NCI-H446 (cell line): ENCODE results near the gene CDH9.
"Not testable (repeated sequence)": the region's sequence is repeated elsewhere in the genome, so short reads cannot be mapped to it uniquely, and the experiment has no call there.

Experiments used
- DNase-seq, 2 experiments: peaks; one replicate each; lab custom pipeline; 2025; lab: John Stamatoyannopoulos, UW

Gene CDH9

DNA sequence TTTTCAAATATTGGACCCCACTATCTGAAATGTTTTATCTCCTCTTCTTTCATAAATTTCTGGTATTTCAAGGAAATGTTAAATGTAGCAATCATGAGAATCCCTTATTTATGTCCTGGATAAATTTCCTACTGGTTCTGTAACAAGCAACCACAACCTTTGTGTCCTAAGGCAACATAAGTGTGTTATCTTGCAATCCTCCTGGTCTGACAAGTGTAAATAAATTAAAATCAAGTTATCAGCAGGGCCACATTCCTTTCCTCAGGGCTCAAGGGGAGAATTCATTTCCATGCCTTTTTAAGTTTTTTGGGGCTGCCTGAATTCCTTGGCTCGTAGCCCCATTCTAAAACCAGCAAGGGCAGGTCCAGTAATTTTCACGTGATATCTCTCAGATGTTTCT lies 83.2 kb downstream of the CDH9 start:
- DNase-seq, result no peak

GRCh38 chr5:26948921-26949320 lies 89.5 kb downstream of the CDH9 start:
- DNase-seq, result no peak

DNA sequence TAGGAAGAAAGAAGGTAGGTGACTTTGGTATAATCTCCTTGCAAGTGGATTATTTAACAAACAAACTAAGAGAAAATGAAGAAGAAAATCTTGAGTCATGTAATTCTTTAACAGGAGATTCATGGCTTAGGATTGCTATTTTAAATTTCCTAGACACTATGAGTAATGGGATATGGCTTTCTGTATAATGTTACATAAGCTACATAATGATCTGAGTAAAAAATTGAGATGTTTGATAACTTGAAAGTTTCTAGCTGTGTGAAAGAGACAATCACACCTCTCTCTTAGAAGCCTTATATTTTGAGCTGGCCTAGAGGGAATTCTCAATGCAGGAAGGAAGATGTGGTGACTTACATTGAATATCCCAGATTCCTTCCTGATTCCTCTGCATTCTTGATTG lies 92.5 kb downstream of the CDH9 start:
- DNase-seq, result no peak

DNA sequence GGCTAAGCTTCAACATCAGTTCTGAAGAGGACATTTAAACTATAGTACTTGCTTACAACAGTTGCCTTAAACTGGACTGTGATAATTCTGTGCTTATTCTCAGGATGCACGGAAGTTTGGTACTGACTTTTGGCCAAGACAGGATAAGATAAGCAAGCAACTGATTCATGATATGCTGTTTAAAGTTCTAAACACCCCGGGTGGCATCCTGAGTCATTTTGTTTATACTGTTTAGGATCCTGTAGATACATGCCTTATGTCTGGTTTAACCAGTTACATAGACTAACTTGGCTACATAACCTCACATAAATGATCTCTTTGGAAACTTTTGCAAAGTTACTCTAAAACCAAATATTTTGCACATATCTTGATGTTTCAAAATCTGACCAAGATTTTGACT lies 95.9 kb downstream of the CDH9 start:
- no peak for DNase-seq

- DNase-seq, result peak in 1 of 2 experiments; percentile 39
Observed at GRCh38 chr5:26940994-26941393, 97.4 kb downstream of the CDH9 start.

DNA sequence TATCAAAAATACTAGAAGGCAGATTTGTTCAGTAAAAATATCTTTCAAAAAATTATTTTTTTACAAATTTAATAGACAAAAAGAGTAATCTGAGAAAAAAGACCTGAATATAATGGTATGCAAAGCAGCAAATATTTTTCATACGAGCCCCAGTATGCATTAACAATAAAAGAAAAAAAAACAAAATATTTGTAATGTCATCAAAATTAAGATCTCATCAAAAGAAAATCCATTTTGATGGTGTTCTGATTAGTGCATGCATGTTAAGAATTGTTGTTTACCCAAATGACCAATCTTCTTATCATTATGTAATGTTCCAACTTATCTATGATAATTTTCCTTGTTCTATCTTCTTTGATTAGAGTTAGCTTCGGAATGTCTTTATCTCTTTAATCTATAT lies 106.1 kb downstream of the CDH9 start:
- DNase-seq, result no peak

DNA sequence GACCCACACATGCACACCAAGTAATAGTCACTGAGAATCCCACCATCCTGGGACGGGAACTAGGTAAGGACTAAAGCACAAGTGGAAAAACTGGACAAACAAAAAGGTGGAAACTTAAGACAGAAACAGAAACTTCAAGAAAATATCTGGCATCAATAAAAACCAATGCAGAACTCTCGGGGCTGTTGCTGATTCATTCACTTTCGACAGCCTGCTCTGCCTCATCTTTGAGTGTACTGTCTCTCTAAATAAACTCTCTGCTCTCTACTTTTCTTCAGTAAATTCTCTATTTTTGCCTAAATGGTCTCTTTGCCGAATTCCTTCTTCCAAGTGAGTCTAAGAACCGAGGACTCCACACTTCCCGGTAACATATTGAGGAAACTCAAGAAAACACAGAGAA lies 116.9 kb downstream of the CDH9 start:
- no peak for DNase-seq

DNA sequence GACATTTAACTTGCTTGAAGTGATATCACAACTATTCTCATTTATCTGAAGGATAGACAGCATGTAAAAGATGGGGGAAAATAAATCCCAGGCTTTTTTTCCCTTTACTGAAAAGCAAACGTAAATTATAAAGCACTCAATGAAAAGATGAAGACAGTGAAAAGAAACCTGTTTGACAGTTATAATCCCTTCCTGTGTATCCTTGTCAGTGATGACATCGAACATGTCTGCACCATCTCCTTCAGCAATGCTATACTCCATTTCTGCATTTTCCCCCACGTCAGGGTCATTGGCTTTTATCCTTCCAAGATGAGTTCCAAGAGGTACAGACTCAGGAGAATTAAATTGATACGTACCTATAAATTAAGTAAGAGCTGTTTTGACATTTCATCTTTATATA lies 134.9 kb downstream of the CDH9 start:
- DNase-seq, result no peak

DNA sequence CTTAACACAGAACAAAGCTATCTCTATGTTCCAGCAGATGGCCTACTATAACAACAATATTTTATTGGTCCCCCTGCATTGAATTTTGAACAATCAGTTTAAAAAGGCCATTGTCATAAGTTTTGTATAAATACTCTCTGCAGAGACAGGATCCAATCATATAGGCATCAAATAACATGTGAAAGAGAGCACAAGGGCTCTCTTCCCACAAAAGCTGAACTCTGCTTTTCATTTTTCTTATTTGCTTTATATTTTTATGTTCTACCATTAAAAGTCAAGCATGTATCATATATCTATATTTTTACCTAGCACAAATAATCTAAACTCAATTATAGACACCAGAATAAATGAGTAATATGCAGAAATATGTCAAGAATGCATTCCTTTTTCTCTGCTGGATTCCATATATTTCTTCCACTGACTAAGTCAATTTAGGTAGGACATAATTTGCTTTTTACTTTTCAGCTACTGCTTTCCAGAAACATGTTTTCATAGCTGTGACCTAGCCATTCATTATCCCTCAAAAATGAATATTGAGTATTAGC lies 143.6 kb downstream of the CDH9 start:
- peak in 1 of 2 experiments; percentile 31 for DNase-seq

DNA sequence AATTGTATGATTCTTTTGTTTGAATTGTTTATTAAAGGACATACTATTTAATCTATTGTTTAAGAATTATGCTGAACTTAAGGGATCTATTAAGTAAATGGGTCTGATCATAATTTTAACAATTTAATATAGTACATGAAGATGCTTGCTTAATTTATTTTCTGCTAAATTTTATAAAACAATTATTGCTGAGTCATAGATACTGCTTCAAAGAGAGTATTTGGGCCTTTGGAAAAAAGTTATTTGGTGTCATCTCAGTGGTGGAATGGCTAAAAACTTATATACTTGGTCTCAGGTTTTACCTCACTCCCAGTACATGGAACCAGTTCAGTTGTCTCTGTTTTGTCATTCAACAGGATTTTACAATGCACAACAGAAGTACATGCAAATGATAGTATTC lies 145.3 kb downstream of the CDH9 start:
- no peak for DNase-seq

DNA sequence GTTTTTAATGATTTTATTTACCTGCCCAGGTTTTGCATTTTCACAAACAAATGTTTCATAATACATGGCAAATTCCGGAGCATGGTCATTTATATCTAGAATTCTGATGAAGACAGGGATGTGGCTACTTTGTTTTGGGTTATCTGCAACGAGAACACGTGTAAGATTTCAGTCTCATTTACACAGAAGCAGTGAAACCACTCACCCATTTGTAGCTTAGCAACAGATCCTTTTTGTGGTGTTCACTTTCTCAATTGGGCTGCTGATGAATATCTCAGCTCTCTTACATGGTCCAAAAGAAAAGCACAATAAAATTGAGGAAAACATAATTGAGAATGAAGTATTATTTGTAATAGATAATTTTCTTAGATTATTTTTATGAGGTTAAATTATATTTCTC lies 148.6 kb downstream of the CDH9 start:
- no peak for DNase-seq

- DNase-seq, result peak in 1 of 2 experiments; percentile 44
Observed at GRCh38 chr5:26884481-26884880, 153.9 kb downstream of the CDH9 start.

GRCh38 chr5:26883375-26883774 lies 155.0 kb downstream of the CDH9 start:
- DNase-seq, result no peak

DNA sequence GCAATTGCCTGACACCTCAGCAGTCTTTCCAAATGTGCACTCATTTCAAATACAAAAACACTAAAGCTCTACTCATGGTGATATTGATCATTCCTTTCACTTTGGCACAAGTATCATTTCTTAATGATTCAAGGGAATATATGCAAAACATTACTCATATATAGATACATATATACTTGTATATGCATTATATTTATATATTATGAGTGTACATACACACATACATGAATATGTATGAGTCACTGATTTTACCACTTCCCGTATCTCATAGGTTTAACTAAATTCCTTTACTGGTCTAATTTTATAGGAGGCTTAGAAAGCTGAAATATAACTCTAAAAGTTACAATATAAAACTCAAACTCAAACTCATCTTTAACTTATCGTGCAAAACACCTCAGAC lies 156.5 kb downstream of the CDH9 start:
- no peak for DNase-seq

DNA sequence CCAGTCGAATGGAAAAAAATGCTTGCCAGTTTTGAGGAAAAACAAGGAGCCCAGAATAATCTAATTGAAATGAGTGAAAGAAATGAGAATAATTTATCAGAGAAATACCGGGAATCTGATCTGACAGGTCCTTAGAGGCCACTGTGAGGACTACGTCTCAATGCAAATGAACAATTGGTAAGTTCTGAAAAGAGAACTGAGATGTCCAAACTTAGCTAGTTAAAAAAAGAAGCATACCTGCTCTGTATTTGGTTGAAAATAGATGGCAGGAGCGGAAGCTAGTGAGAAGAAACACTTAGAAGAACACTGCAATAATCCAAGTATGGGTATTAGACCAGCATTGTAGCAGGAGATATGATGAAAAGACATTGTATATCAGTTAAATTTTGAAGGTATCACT lies 161.2 kb downstream of the CDH9 start:
- DNase-seq, result no peak

- DNase-seq, result no peak
Observed at GRCh38 chr5:26872337-26872736, 166.0 kb downstream of the CDH9 start.

- DNase-seq, result no peak
Observed at GRCh38 chr5:26869781-26870180, 168.6 kb downstream of the CDH9 start.

DNA sequence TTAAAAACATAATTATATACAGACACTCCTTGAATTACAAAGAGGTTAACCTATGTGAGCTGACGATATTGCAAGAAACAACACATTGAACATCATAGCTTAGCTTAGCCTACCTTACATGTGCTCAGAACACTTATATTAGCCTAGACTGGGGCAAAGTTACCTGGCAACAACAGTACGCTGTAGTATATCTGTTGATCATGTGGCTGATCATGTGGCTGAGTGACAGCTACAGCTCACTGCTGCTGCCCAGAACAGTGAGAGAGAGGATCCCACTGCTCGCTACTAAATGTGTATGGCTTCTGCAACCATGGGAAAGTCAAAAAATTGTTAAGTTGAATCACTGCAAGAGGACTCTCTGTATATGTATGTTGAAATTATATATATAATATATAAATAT lies 169.9 kb downstream of the CDH9 start:
- no peak for DNase-seq

GRCh38 chr5:26864061-26864460 lies 174.3 kb downstream of the CDH9 start:
- no peak for DNase-seq

- no peak for DNase-seq
Observed at GRCh38 chr5:26856238-26856637, 182.1 kb downstream of the CDH9 start.

GRCh38 chr5:26852450-26852849 lies 185.9 kb downstream of the CDH9 start:
- DNase-seq, result not testable (repeated sequence)

- DNase-seq, result no peak
Observed at GRCh38 chr5:26847041-26847736, 191.2 kb downstream of the CDH9 start.

DNA sequence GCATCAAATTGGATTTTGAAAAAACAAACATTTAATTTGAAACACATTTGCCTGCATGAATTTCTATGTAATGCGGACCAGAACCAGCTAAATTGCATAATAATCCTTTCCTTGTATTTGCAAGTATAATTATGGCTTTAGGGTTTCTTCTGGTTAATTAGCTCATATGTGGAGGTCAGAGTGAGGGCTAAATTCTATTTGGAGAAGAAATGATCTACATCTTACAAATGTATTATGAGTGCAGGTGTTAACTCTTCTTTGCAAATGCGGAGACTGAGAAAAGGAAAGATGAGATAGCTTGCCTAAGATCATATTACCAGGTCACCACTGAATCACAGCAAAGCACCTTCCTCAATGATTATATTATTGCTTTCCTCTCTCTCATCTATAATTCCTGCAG lies 194.7 kb downstream of the CDH9 start:
- no peak for DNase-seq

DNA sequence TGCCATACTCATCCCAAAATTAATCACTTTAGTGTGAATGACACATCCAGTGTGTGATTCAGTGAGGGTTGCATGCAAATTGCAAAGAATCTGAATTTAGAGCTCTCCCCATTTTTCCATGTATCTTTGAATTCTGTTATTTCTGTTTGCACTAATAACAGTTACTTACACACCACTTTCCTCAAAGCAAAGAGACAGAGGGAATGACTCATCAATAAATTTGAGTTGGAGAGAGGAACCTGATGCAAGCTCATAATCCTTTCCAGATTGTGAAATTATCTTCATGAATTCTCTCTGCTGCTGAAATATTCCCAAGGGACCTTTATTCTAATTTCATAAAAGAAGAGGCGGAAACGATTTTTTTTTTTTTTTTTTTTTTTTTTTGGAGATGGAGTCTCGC lies 204.8 kb downstream of the CDH9 start:
- DNase-seq, result peak; percentile 13 to 82
